GM19324 (cell line): ENCODE data around the gene USH1C.

Experiments
- ATAC-seq: cut with Tn5 transposase; IDR thresholded peaks from one replicate; pipeline ENCODE4 v1.9.1; 2021; ENCODE audit warnings: mild to moderate bottlenecking, moderate library complexity; ENCODE audit not compliant: unreplicated experiment, low FRiP score

USH1C gene

DNA sequence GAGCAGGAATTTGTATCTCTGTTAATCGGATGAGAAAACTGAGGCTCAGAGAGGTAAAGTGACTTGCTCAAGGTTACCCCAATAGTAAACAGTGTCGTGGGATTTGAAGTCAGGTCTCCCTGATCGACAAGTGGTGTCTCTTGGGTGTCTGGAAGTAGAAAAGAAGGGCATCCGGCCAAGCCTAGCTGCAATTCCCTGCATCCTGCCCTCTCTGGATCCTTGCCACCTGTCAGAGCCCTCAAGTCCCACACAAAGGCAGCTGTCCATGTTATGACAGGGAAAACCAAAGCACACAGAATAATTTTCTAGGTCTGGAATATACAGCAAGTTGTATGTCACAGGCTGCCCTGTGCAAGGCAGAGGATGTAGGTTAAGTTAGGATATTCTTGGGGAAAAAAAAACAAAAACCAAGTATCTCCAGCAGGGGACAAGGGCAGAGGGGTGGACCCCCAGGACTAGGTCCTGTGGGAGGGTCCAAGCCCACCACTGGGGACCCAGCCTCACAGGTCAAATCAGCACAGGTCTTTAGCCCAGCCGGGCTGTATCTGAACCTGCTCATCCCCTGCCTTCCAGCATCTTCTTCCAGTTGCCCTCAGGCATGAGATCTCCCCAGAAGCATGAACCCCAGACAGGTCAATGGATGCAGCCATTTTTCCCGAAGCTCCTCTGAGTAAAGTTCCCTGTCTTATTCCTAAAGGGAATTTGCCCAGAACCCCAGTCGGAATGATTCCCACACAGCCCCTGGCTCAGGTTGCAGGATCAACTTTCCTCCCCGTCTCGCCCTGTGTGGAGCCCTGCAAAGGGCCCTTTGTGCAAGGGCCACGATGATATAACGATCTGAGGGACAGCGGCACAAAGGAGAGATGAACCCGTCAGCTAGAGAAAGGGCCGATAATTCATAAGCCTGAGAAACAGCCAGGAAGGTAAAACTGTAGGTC, 15.0 kb downstream of the USH1C start:
- no peak for ATAC-seq

DNA sequence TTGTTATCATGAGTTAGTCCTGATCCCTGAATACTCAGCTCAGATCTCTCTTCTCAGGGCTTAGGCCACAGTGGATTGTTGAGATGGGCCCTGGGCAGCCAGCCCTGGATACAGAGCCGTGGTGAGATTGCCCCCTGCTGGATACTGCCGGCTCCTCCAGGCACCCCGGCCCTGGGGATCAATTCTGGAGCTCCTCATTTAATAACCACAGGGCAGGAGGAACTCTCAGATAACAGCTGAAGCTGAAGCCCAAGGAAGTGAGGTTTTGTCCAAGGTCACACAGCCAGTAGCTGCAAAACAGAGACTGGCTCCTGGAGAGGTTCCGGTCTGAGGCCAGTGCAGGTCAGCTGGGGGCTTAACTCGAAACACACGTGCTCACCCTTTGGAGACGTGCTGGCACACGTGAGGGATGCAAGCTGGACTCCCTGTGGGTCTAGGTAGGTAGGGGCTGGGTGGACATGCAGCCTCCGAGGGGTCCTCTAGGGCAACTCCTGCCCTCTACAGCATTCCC, 16.0 kb downstream of the USH1C start:
- no peak for ATAC-seq

DNA sequence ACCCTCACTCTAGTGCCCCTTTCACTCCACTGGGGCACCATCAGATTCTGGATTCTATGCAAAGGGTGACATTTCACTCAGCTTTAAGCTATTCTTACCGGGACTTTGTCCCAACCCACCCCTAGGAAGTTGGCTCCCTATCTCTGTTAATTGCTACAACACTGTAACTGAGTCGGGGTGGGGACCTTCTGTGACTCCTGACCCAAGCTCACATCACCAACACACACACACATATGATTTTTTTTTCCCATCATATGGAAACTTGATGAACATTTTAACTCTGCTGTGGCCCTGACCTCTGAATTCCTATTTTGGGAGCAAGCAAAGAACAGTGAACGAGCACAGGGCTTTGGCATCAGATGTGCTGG, 16.6 kb downstream of the USH1C start:
- no peak for ATAC-seq

DNA sequence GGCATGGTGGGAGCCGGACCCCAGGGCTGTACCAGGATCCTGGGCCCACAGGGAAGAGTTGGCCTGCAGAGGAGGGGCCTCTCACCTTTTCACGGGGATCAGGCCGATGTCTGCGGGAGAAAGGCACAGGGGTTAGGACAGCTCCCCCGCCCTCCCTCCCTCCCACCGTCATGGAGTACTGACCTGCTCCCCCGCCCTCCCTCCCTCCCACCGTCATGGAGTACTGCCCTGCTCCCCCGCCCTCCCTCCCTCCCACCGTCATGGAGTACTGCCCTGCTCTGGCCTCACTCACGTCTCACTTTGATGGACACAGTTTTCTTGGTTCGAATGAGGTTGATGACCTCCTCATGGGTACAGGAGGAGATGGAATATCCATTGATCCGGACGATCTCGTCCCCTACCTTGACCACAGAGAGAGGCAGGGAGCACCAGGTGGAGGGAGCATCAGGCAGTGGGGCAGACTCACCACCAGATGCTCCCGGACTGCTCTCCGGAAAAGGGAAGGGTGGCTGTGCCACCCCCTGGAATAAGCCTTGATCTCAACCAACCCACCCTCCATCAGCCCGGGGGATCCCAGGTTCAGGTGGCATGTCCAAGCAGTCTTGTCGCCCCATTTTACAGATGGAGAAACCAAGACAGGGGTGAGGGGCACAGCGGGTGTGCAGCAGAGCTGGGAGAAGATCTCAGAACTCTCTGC, 17.1 kb downstream of the USH1C start:
- ATAC-seq, result no peak

DNA sequence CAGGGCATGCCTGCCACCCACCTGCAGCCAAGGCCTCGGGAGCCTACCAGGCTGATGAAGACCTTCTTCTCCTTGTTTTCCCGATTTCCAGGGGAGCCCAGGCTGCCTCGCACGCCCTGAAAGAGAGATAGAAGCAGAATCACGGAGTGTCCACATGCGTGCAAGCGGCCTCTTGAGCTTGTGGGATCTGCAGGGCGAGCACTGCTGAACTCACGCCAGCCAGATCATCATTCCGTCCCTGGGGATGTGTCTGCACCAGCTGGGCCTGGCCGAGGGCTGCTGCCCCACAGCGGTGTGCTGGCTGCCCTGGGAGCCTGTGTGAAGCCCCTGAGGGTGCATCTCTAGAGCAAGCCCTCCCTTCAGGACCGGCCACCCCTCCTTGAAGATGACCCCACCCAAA, 17.9 kb downstream of the USH1C start:
- ATAC-seq, result no peak

DNA sequence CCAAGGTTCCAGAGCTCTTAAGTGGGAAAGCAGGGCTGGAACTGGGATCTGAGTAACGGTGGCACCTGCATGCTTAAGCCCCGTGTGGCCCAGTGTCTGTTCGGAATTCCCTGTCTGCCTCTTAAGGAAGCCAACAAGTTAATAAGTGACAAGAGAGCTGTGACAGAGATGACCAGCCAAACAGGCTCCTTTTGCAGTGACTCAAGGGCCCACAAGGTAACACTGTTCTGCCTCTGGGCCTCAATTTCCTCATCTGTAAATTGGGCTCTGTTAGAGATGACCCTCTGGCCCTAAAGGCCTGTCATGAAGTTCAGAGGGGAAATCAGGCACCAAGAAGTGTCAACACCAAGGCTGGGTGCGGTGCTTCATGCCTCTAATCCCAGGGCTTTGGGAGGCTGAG, 18.6 kb downstream of the USH1C start:
- ATAC-seq, result no peak

DNA sequence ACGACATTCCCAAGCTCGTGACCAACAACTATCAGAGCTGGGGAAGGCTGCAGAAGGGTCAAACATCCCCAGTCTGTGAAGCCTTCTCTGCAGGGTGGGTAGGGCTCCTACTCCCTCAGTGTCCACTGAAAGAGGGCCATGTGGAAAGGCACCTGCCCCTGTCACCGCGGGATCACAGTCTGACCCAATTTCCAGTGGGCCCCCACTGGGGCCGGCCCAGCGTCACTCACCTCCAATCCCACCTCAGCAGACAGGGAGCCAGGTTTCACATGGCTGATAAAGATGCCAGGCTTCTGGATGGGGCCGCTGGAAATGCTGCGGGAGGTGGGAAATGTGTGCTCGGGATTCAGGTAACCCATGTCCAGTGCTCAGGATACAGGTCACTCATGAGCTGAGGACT, 20.0 kb downstream of the USH1C start:
- ATAC-seq, result no peak

DNA sequence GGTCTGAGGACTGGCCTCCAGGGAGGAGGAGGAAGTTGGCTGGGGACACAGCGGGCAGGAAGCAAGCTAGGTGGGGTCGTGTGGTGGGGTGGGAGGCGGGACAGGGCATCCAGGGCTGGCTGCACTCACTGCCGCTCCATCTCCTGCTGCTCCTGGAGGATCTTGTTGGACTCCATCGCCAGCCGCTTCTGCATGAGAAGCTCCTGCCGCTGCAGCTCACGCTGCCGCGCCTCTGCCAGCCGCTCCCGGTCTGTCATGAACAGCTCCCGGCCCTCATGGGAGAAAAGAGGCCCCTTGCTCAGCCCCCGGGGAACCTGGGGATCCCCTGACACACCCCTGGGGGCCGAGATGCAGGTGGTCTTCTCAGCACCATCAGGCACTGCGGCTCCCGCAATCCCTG, 21.6 kb downstream of the USH1C start:
- no peak for ATAC-seq

DNA sequence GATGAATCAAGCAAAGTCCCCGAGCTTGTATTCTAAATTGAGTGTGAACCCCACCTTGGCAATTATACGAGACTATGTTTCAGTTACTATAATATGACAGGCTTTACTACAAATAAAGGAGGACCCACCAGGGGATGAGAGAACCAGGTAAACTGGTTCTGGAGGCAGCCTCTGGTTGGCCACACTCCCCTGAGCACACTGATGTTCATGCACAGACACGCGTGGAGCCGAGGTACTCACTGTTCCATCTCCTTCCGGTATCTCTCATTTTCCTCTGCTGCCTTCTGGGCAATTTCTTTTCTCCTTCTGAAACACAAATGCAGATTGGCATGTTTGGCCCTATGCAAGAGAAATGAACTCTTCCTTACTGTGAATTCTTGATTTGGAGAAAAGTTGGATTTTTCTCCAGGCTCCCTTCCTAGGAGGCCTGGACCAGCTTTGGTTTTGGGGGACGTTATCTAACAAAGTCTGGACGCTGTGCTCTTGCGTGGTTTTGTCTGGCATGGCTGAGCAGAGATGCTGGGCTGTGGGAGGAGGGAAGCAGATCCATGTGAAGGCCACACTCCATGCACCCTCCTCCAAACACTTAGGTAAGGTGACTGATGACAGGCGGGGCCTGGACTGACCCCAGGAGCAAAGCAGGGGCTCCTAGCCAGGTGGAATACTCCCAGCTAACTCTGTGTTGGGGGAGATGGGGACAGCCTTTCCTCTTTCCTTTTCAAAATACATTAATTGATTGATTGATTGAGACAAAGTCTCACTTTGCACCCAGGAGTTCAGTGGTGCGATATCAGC, 22.9 kb downstream of the USH1C start:
- no peak for ATAC-seq

DNA sequence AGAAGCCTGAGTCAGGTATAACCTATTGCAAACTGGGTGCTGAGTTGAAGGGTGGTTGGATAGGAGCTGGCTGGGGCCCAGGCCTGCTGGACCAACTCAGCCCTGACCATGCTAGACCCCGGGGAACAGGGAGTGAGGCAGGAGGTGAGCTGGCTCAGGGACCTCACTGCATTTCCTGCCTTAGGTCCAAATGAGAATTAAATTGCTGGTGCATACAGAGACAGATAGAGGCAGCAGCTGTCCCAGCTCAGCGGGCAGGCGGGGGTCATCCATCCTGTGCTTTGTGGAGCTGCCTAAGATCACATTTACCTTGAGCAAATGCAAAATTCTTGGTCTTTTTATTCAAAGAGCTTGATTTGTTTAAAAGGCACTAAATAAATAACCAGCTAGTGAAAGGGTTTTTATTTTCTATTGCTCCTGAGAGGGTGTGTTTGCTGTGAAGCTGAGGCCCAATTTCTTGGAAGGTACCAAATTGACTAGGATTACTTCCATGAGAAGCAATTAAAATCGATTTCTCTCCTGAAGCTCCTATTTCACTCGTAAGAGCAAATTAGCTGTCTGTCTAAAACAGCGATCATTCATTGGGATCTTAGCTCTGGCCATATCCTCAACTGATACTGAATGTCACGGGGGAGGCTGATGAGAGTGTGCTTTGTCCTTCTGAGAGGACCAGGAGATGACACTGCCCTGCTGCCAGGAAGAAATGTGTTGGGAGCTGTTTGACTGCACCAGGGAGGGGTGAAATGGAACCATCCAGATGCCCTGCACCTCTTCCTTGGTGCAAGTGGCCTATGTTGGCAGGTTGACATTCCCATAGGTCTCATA, 24.9 kb downstream of the USH1C start:
- ATAC-seq, result no peak

DNA sequence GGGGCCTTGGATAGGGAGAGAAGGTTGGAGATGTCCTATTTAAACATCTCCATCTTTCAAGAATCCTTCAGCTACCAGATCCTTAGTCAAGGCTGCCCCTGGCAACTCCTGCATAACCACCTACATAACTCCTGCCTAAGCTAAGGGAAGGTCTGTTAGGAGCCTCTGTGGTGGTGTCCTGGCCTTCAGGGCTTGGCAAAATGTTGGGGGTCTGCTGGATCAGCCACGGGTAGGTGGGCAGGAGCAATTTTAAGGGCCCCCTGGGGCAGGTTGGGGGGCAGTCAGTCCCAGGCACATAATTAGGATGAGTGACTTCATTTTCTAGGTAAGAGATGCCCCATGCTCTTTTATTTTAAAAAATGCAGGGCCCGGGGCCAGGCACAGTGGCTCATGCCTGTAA, 25.9 kb downstream of the USH1C start:
- ATAC-seq, result no peak

DNA sequence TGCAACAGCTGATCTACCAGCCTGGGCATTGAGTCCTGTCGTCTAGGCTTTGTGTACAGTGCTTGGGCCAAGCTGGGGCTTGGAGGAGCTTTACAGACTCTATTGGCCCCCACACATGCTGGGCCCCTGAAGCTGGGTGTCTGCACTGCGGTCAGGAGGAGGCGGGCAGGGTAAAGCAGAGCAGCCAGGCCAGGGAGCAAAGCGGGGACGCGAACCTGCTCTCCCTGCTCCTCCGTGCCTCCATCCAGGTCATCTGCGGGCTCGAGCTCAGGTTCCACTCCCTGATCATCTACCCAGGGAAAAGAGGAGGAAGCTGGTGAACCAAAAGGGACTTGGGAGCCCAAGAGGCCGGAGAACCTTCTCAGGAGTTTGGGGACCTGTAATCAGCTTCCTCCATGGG, 27.0 kb downstream of the USH1C start:
- no peak for ATAC-seq

DNA sequence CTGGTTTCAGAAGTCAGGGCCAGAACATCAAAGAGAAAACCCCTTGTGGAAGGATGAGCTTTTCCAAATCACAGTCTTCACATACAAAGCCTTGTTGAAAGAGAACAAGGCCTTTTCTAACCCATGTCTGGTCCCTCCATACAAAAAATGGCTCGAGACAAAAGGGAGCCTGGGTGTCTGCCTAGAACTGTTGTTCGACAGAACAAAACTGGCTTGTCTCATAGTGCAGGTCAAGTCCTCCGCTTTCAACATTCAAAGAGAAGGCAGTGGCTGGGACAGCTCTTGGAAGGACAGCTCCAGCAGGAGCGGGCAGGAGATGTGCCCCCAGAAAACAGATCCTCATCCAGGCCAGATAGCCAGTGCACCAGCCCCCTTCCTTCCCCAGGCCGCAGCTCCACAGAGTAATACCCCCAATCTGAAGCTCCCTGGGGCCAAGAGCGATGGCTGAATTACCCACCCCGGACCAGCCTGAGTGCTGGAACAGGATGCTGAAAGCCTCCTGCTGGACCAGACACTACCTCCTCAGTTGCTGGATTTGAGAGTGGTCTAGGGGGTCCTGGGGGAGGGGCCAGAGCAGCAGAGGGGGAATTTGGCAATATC, 27.6 kb downstream of the USH1C start:
- no peak for ATAC-seq

DNA sequence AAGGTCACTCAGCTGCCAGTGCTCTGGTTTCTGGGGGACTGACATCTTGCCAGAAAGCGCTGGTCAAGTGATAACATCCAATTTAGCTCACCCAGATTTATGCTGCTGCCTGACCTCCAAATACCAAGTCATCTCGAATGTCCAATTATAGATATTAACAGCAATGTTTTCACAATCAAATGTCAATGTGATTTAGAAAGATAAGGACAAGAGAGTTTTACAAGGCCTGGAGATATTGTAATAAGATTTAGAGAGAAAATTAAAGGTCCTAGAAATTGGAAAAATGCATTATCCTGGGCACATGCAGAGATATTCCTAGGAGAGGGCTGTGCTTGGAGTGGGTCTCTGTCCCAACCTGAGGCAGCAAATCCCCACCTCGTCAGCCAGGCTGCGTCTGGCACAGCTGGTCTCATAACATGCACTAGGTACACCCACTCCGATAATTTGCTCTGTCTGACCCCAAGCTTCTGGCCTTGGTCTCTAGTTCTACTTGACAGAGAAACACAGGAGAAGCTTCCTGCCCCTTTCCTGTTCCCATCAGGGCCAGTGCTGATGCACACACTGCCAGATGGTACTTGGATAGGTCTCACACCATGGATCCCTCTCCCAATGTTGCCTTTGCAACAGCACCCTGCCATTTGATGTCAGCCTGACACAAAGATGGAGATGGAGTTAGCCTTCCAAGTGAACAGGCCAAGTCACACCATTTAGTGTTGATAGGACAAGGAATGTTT, 28.6 kb downstream of the USH1C start:
- no peak for ATAC-seq

DNA sequence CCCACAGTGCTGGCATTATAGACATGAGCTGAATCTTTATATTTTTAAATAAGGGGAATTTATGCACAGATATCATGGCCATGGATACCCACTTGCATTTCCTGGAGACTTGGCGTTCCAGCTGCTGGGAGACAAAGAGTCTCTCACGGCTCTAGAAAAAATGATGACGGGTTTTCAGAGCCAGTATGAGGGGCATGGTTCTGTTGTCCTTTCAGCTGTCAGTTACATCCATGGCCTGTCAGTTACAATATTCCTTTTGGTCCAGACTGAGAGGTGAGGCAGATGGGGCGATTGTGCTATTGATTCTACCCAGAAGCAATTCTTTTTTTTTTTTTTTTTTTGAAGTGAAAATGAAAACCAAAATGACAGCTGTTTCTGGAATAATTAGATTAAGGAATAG, 29.7 kb downstream of the USH1C start:
- no peak for ATAC-seq

DNA sequence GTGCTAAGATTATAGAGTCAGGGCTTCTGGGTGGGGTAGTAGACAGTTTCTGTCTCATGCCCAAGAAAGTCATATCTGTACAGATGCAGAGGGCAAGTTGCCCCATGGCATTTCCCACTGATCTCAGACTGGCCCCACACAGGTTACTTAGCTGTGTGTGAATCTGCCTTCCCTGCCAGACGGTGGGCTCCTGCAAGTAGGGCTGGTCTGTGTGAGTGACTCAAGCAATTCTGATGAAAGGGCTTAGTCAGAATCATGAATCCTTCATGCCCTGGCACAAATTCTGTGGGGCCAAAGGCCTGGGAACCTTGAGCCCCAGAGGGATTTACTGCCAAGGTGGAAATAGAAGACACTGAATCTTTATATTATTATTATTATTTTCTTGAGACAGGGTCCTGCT, 30.4 kb downstream of the USH1C start:
- no peak for ATAC-seq

DNA sequence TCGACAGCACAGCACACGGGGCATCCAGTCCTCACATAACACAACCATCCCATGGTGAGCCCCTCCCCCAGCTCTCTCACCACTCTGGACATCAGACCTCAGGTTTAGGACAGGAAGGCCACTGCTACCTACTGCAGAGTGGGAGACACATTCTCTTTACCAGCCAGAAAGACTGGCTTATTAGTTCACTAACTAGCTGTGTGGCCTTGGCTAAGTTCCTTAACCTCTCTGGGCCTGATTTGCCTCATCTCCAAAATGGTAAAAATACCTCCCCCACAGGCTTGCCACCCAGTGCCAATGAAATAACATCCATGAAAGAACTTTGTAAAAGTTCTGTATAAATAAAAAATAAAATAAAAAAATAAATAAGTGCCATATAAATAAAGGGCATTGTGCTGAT, 32.1 kb downstream of the USH1C start:
- ATAC-seq, result no peak

DNA sequence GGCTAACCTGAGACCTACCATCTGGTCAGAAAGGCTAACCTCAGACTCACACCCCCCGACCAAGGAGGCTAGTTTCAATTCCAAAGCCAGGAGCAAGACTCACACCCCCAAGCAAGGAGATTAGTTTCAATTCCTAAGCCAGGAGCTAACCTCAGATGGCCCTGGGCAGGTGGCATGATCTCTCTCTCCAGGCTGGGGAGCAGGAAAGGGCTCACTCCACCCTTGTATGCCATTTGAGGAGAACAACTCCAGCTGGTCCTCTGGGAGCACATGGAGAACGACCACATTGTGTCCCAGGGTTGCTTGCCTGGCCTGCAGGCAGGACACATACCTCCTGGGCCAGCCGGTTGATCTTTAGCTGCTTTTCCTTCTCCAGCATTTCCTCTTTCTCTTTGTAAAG, 32.6 kb downstream of the USH1C start:
- no peak for ATAC-seq
